Measurements from ENCODE around the gene FHL3. TPM values are rescaled to one million over a fixed set of nuclear protein-coding genes. Genes with fewer than 3 reads are reported as not detected.

FHL3 gene
- total and polyA plus RNA-seq, 9 of the 15 experiments (the other 6 are each of a cell fraction or from before 2014, with no cell fraction given), result 6.1 to 144 (median 34.1) TPM

DNA sequence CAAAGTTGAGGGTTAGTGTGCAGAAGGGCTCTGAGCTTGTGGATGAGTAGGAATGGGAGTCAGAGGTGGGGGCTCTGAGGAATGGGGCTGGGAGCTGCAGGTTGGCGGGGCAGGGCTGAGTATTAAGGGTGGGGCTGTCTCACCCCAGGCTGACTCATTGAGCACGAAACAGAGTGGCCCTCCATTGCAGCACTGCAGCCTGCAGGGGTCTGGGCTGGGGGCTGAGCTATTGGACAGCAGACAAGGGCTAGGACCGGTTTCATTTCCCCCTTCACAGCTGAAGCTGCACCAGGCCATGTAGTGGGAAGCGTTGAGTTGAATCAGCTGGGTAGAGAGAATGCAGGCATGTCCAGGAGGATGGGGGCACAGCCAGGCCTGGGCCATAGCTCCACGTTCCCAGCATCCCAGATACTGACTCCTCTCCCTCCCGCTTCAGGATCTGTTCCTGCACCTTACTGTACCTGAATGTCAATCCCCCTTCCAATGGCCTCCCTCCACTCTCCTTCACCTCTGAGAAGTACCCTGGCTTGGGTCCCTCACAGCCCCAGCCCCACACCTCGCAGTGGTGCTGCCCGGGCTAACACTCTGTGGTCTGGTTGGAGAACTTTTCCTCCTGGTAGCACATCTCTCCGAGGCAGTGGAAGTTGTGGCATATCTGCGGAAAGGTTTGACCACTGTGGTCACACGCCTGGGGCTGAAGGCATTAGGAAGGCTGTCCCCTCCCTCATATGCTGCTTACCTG, 54.1 kb downstream of the FHL3 start:
- FAIRE-seq (no peak), ATAC-seq (no peak), DNase-seq (ENCODE audit: extremely low read depth in 1 of 4, low spot score in 3 of 4) (no peak)
- no peaks in the 10 kb centered on the region for H3K27me3 ChIP-seq (ENCODE audit: control insufficient read depth in 2 of 2, insufficient read depth in 2 of 2, low read length in 2 of 2)
- H2AFZ ChIP-seq (ENCODE audit: low read depth, low read length), result no peak overlapping the region
- H3K4me1 ChIP-seq (replicated peaks in 1 of 2; ENCODE audit: control insufficient read depth in 2 of 2, insufficient read depth in 2 of 2, low read length in 2 of 2), result peaks cover 6 to 18% of the 10 kb centered on the region in 2 experiments; a peak in 4 of 5 replicates
- no peak overlapping the region for H3K4me2 ChIP-seq (ENCODE audit: insufficient read depth, low read length)
- in situ Hi-C loops (cut with MboI), result no loop called here
- intact Hi-C loops (cut with micrococcal nuclease), result no loop called here
- H3K79me2 ChIP-seq (ENCODE audit: control insufficient read depth, insufficient read depth, low read length), result no peaks in the 10 kb centered on the region
- no peaks in the 10 kb centered on the region for H3K9me3 ChIP-seq (replicated peaks; ENCODE audit: control insufficient read depth, insufficient read depth, low read depth, low read length)
- TF ChIP-seq, protein P1, sequence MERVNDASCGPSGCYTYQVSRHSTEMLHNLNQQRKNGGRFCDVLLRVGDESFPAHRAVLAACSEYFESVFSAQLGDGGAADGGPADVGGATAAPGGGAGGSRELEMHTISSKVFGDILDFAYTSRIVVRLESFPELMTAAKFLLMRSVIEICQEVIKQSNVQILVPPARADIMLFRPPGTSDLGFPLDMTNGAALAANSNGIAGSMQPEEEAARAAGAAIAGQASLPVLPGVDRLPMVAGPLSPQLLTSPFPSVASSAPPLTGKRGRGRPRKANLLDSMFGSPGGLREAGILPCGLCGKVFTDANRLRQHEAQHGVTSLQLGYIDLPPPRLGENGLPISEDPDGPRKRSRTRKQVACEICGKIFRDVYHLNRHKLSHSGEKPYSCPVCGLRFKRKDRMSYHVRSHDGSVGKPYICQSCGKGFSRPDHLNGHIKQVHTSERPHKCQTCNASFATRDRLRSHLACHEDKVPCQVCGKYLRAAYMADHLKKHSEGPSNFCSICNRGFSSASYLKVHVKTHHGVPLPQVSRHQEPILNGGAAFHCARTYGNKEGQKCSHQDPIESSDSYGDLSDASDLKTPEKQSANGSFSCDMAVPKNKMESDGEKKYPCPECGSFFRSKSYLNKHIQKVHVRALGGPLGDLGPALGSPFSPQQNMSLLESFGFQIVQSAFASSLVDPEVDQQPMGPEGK (CRISPR knock-in tag; IDR thresholded peaks at IDR 0.05; ENCODE audit: borderline replicate concordance), result no peak
- TF ChIP-seq SRSF9 (IDR thresholded peaks at IDR 0.05; ENCODE audit: borderline replicate concordance, low read depth, low read length) (no peak), NFE2 (IDR thresholded peaks at IDR 0.05; ENCODE audit: low read depth) (no peak), CREBBP (IDR thresholded peaks at IDR 0.05; ENCODE audit: low read depth, low read length) (no peak), SP1 (CRISPR knock-in tag; IDR thresholded peaks at IDR 0.05) (no peak)
- TF ChIP-seq, protein P2, sequence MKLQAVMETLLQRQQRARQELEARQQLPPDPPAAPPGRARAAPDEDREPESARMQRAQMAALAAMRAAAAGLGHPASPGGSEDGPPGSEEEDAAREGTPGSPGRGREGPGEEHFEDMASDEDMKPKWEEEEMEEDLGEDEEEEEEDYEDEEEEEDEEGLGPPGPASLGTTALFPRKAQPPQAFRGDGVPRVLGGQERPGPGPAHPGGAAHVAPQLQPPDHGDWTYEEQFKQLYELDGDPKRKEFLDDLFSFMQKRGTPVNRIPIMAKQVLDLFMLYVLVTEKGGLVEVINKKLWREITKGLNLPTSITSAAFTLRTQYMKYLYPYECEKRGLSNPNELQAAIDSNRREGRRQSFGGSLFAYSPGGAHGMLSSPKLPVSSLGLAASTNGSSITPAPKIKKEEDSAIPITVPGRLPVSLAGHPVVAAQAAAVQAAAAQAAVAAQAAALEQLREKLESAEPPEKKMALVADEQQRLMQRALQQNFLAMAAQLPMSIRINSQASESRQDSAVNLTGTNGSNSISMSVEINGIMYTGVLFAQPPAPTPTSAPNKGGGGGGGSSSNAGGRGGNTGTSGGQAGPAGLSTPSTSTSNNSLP (IDR thresholded peaks at IDR 0.05; ENCODE audit: borderline replicate concordance, low read depth, low read length), result no peak
- no peak overlapping the region for H3K27ac ChIP-seq (ENCODE audit: extremely low read depth, low read depth, low read length)
- H4K20me1 ChIP-seq (replicated peaks; ENCODE audit: control insufficient read depth, insufficient read depth, low read length), result 0 out of 2 replicates have a peak, but pooled peaks cover 3% of the 10 kb centered on the region
- no TSS peak for BruUV-seq (replicated peaks)
- H3K4me3 ChIP-seq, result no peak overlapping the region
- H3K9ac ChIP-seq (ENCODE audit: insufficient read depth in 1 of 2, low read depth in 2 of 2, low read length in 2 of 2), result peak overlapping the region in 1 of 2 experiments; percentile 6; a peak in 1 of 4 replicates
- 55% methylated on average over 11 of the region's 11 CpGs for WGBS (ENCODE audit: insufficient coverage, low coverage, missing lambda C conversion rate)
- H3K36me3 ChIP-seq (ENCODE audit: control insufficient read depth, insufficient read depth, low read length), result no peaks in the 10 kb centered on the region
- CTCF ChIA-PET (ENCODE audit: low intra/inter-chr PET ratio), result no interaction called here
- no peaks in the 10 kb centered on the region for H3K9me1 ChIP-seq (ENCODE audit: control insufficient read depth, insufficient read depth, low read length)
- POLR2A ChIA-PET, result interaction anchor here (0.6 to 3.0 kb wide), 6 partner anchors 9 to 244 kb away, joined by 3 to 10 read pairs (median 5); no protein-coding TSS in a partner anchor
